GM21723 (cell line): Measurements from ENCODE around the gene CARMIL3.

Experiments used
- ATAC-seq: cut with Tn5 transposase; IDR thresholded peaks from one replicate; pipeline ENCODE4 v1.9.1; 2021; ENCODE audit warnings: mild to moderate bottlenecking, moderate library complexity; ENCODE audit not compliant: unreplicated experiment

The CARMIL3 gene

DNA sequence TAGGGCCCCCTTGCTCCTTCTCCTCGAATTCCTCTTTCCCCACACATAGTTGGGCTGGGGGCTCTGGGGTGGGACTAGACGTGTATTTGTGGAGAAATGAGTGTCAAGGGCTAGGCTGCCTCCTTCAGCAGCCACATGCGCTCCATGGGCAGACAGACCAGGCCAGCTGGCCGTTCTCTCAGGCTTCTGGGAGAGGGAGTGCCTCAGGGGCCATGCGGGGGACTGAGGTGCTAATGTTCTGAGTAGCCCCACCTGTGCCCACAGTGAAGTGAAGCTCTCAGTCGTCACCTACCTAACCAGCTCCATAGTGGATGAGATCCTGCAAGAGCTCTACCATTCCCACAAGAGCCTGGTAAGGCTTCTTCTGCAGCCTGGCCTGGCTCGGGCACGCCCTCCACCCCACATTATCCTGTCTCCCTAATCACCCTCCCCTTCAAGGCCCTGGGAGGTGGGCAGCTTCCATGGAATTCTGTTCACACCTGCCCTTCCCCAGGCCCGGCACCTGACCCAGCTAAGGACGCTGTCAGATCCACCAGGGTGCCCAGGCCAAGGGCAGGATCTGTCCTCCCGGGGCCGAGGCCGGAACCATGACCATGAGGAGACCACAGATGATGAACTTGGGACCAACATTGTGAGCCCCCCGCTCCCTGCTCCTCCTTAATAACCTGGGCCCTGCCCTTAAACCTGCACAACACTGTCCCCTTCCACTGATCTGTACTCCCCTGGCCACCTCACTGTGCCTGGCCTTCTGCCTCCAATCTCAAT lies 10.6 kb downstream of the CARMIL3 start:
- no peak for ATAC-seq

DNA sequence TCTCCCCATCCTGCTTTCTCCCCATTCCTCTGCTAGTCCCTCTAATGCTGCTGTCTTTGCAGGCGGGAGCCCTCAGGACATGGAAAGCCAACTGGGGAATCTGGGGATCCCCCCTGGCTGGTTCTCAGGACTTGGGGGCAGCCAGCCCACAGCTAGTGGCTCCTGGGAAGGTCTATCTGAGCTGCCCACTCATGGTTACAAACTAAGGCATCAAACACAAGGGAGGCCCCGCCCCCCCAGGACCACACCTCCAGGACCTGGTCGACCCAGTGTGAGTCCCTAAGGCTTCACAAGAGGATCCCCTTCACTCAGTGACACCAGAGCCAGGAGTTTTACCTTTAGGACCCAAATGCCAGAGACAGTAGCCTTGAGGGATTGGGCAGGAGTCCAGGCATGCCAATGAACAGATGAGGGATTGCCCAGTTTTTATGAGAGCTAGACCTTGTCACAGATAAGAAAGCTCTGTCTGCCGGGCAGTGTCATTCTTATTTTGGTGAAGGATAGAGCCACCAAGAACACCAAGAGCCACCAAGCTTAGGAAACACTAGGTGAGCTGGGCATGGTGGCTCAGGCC lies 11.5 kb downstream of the CARMIL3 start:
- ATAC-seq, result no peak

DNA sequence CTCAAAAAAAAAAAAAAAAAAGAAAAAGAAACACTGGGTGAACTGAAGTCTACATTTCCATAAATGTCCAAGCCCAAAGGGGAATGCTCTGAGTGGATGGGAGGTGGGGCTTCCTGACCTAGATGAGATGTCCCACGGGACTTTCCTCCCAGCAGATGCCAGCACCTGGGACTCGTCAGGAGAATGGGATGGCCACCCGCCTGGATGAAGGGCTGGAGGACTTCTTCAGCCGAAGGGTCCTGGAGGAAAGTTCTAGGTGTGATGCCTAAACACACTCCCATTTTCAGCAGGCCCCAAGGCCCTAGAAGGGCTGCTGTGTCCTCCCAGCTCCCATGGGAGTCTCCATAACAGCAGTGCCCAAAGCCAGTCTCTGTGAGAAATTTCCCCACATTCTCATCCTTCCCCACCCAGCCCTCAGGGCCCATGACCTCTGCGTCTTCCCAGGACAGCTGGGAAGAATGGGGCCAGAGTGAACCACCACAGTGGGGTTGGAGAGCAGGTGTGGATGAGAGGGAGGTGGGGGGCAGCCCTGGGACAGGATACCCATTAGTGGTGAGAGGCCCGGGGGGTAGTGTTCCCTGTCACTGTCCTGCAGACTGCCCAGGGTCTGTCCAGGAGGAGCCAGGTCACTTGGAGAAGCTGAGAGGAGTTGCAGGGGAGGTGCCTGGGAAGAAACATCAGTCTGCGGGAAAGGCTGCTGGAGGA lies 12.4 kb downstream of the CARMIL3 start:
- ATAC-seq, result no peak

GRCh38 chr14:24064856-24065255 lies 13.0 kb downstream of the CARMIL3 start:
- ATAC-seq, result no peak

DNA sequence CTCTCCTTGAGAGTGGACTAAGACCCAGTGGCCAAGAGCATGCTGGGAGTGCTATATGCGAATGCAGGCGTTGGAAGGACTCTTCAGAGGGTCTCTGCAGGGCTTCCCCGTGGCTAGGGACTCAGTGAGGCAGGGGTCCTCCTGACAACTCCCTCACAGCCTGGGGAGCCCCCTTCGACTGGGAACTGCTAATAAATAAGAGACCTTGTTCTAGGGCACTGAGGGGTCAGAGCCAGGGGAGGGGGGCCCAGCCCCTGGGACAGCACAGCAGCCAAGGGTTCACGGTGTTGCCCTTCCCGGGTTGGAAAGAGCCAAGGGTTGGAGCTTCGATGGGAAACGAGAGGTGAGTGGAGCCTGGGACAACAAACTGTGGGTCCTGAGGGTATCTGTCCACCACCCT lies 13.6 kb downstream of the CARMIL3 start:
- no peak for ATAC-seq

GRCh38 chr14:24066496-24067132 lies 14.8 kb downstream of the CARMIL3 start:
- ATAC-seq, result no peak

DNA sequence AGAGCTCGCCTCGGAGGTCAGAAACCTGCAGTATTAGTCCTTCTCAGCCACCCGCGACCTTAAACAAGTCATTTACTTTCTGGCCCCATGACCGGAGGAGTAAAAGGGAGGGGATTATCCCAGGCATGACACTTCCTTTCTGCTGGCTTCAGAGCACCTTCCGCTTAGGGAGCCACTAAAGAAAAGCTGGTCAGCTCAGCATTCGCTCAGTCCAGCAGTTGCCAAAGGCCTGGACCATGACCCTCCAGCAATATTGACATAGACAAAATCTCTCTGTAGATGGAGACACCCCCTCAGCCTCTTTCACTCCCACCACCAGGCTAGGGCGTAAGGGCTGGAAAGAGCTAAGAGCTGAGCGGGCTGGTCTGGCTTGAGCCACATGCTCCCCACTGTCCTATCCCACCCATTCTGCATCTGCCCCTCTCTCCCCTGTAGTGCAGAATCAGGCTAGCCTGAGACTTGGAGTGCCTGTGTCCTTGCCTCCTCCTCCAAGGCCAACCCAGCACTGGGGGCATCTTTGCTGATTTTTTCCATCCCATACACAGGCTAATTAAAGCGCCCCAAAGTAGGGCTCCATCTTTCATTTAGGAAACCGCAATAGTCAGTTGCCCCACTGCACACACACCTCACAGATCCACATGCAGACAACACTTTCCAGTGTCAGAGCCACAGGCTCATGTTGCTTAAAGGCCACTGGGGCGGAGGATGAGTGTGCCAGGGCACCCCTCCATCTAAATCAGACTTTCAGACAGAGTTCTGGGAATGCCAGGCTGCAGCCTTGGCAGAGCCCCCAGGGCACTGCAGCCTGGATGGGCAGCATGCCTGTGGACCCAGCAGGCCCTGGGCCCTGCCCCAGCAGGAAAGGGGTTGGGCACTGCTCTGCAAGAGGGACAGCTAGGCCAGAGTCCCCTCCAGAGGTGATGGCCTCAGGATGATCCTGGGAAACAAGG lies 15.6 kb downstream of the CARMIL3 start:
- ATAC-seq, result no peak

- ATAC-seq, result no peak
These were observed 17.1 kb downstream of the CARMIL3 start for GRCh38 chr14:24068711-24069410.

DNA sequence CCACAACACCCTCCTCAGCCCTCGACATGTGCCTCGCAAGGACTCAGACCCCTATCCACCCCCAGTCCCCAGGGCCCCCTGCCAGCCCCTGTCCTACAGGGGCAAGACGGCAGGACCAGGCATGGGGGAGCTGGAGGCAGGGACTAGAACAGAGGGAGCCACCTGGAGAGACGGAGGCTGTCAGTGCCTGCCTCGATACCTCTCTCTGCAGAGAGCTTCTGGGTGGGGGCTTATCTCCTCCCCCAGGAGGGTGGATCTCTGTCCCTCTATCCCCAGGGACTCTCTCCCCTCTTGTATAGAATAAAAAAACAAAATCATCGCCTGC lies 17.6 kb downstream of the CARMIL3 start:
- no peak for ATAC-seq

DNA sequence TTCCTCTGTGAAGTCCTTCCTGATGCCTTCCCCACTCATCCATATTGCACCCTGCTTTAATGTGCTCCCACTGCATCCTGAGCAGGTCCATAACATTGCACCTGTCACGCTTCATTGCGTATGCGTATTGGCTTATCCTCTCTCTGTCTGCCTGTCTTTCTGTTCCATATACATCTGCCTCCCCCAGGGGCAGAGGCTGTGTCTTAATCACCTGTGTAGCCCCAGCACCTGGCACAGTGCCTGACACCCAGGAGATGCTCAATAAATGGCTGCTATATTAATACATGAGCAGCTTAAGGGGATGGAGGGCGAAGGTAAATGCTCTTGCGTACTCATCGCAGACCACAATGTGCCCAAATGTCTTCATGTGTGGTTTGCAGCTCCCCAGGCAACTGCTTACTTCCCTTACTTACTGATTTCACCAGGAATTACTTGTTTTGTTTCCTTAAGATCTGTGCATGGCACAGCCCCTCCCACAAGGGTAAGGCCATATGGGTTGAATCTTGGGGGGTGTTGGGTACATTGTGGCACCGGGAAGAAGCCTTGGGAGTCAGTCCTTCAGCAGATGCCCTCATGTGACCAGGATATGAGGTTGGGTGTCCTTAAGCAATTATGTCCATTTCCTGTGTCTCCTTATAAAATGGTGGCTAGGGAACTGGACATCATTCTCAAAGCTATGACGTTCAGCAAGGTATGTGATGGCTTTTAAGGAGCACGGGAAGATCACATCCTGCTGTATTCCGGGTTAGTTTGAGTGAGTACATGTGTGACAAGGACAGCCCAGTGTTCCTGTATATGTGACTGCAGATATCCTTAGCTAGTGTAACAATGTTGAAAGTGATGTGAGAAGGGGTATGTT lies 18.7 kb downstream of the CARMIL3 start:
- no peak for ATAC-seq

DNA sequence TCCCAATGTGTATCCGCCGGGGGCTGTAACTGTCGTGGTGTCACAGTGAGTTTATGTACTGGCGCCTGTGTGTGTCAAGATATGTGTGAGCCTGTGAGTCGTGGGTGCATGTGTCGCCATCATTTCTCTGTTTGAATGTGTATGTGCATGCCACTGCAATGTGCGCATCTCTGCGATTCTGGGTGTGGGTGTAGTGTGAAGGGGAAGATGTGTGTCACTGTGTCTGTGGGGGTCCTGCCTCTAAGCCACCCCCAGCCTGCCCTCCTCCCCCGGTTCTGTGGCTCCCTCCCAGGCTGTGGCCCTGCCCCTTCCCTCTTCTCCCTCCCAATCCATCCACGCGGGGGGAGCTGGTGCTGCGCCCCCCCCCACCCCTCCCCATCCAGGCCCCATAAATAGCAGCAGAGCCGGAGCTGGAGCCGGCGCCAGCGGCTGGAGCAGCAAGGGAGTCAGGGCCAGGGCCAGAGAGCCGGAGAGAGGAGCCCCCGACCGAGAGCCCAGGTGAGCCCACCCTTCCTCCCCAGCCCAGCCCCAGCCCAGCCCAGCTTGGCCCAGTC lies 19.4 kb downstream of the CARMIL3 start, which contains the start of gene CPNE6:
Gene CPNE6, plus strand, starts transcription at position 419 of the 554 bp plus-strand sequence. CDS start 1,375 bp downstream, outside the sequence.
- ATAC-seq, result no peak

DNA sequence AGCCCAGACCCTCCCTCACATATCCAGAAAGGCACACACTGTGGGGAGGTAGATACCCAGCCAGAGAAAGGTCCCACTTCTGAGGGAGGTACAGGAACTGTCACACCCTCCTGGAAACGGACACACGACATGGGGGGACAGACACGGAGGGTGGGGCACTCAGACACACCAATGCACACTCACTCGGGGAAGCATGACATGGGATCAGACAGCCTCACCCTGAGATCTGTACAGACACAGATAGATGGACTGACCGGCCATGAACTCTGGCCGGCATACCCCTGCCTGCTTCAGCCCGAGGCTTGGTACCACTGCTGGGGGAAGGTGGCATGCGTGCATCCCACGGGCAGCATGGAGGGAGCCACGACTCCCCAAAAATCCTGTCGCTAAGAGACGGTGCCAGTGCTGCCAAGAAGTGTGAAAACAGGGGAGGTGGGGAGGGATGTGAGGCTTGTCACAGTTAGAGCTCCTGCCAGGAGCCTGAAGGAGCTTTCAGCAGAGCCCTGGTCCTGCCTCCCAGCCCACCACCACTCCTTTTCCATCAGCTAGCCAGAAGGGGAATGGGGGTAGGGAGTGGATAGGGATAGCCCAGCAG lies 20.1 kb downstream of the CARMIL3 start:
- no peak for ATAC-seq

GRCh38 chr14:24072436-24072835 lies 20.6 kb downstream of the CARMIL3 start:
- ATAC-seq, result no peak

- ATAC-seq, result no peak
These were observed 21.4 kb downstream of the CARMIL3 start for GRCh38 chr14:24072881-24073877.

DNA sequence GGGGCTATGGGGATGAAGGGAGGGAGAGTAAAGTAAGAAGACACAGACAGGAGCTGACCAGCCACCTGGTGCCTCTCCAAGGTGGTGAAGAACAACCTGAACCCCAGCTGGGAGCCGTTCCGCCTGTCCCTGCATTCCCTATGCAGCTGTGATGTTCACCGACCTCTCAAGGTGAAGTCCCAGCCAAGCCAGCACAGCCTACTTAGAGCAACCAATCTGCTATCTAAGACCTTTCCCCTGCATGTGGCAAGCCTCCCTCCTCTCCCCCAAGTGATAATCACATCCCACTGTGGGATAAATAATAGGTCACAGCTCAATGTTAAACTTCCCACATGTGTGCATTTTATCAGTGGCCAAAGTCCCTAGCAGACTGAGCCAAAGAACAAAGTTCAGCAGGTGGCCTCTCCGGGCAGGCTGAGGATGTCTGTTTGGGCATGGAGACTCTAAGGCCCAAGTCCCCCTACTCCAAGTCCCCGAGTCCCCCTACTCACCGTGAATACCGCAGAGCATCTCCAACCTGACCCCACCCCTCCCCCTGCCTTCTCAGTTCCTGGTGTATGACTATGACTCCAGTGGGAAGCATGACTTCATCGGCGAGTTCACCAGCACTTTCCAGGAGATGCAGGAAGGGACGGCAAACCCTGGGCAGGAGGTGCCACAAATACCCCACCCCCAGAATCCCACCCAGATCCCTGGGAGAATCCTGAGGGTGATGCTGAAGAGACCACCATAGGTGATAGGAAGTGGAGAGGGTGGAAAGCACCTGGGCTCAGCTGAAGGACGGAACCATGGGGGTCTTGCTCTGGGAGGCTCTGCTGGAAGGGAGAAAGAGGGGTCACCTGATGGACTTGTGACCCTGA lies 23.0 kb downstream of the CARMIL3 start:
- ATAC-seq, result no peak
